ENCODE data around the gene PRSS27.
"Not testable (repeated sequence)": the region's sequence is repeated elsewhere in the genome, so short reads cannot be mapped to it uniquely, and the experiment has no call there.

Gene PRSS27

GRCh38 chr16:2707368-2708289, 12.4 kb downstream of the PRSS27 start:
- DNase-seq = no peak

GRCh38 chr16:2706611-2707311, 13.3 kb downstream of the PRSS27 start:
- DNase-seq = no peak

- no peak for DNase-seq
Measured at GRCh38 chr16:2706085-2706484, 13.9 kb downstream of the PRSS27 start.

- DNase-seq = no peak
Measured at GRCh38 chr16:2705351-2705750, 14.7 kb downstream of the PRSS27 start.

- DNase-seq = no peak
Measured at GRCh38 chr16:2704983-2705275, 15.1 kb downstream of the PRSS27 start.

GRCh38 chr16:2704166-2704982, 15.7 kb downstream of the PRSS27 start:
- no peak for DNase-seq

- no peak for DNase-seq
Measured at GRCh38 chr16:2702871-2703745, 16.9 kb downstream of the PRSS27 start.

GRCh38 chr16:2702438-2702825, 17.6 kb downstream of the PRSS27 start:
- DNase-seq = no peak

- DNase-seq = no peak
Measured at GRCh38 chr16:2701713-2702437, 18.1 kb downstream of the PRSS27 start.

- no peak for DNase-seq
Measured at GRCh38 chr16:2701272-2701671, 18.8 kb downstream of the PRSS27 start.

- DNase-seq = no peak
Measured at GRCh38 chr16:2700786-2701185, 19.2 kb downstream of the PRSS27 start.

- DNase-seq = no peak
Measured at GRCh38 chr16:2699791-2700600, 20.0 kb downstream of the PRSS27 start.

- no peak for DNase-seq
Measured at GRCh38 chr16:2698965-2699750, 20.9 kb downstream of the PRSS27 start.

- DNase-seq = no peak
Measured at GRCh38 chr16:2698103-2698870, 21.7 kb downstream of the PRSS27 start.

- DNase-seq = no peak
Measured at GRCh38 chr16:2697401-2697948, 22.5 kb downstream of the PRSS27 start.

- not testable (repeated sequence) for DNase-seq
Measured at GRCh38 chr16:2696601-2697250, 23.3 kb downstream of the PRSS27 start.

GRCh38 chr16:2692948-2693651, 26.9 kb downstream of the PRSS27 start:
- no peak for DNase-seq
